ENCODE measurements around the gene CD2AP.

Gene CD2AP

GRCh38 chr6:47567586-47567985, 90.0 kb downstream of the CD2AP start:
- DNase-seq: peak; percentile 7

- DNase-seq: peak; percentile 3
These were observed 93.9 kb downstream of the CD2AP start for GRCh38 chr6:47571488-47571887.

- DNase-seq: no peak
These were observed 95.5 kb downstream of the CD2AP start for GRCh38 chr6:47573109-47573508.

- no peak for DNase-seq
These were observed 97.2 kb downstream of the CD2AP start for GRCh38 chr6:47574789-47575188.

- DNase-seq: peak; percentile 5
These were observed 101.5 kb downstream of the CD2AP start for GRCh38 chr6:47579040-47579439.

- no peak for DNase-seq
These were observed 104.0 kb downstream of the CD2AP start for GRCh38 chr6:47581591-47581990.

- DNase-seq: peak; percentile 48
These were observed 109.9 kb downstream of the CD2AP start for GRCh38 chr6:47587493-47587892.

- no peak for DNase-seq
These were observed 114.7 kb downstream of the CD2AP start for GRCh38 chr6:47592131-47592840.

- DNase-seq: no peak
These were observed 116.4 kb downstream of the CD2AP start for GRCh38 chr6:47593979-47594378.

- no peak for DNase-seq
These were observed 118.2 kb downstream of the CD2AP start for GRCh38 chr6:47595785-47596184.

GRCh38 chr6:47598367-47598766, 120.8 kb downstream of the CD2AP start:
- no peak for DNase-seq

GRCh38 chr6:47599512-47599911, 121.9 kb downstream of the CD2AP start:
- DNase-seq: no peak

- peak; percentile 13 for DNase-seq
These were observed 125.6 kb downstream of the CD2AP start for GRCh38 chr6:47603227-47603626.

GRCh38 chr6:47603995-47604394, 126.4 kb downstream of the CD2AP start:
- no peak for DNase-seq

- no peak for DNase-seq
These were observed 144.4 kb downstream of the CD2AP start for GRCh38 chr6:47621838-47622449.

- DNase-seq: no peak
These were observed 149.2 kb downstream of the CD2AP start for GRCh38 chr6:47626782-47627181.

- DNase-seq: no peak
These were observed 151.1 kb downstream of the CD2AP start for GRCh38 chr6:47628448-47629272.

- DNase-seq: no peak
These were observed 152.4 kb downstream of the CD2AP start for GRCh38 chr6:47629954-47630353.

GRCh38 chr6:47630587-47630986, 153.0 kb downstream of the CD2AP start:
- DNase-seq: no peak

GRCh38 chr6:47631269-47631772, 153.7 kb downstream of the CD2AP start:
- DNase-seq: peak; percentile 52

GRCh38 chr6:47631797-47632196, 154.2 kb downstream of the CD2AP start:
- DNase-seq: no peak

- DNase-seq: peak; percentile 37
These were observed 155.6 kb downstream of the CD2AP start for GRCh38 chr6:47633141-47633540.
